ENCODE data around the gene GATA5. TPM values are rescaled to one million over a fixed set of nuclear protein-coding genes. Genes with fewer than 3 reads are reported as not detected.

The GATA5 gene
- total RNA-seq, 1 experiment from 2014 or later, result 1.4 TPM

DNA sequence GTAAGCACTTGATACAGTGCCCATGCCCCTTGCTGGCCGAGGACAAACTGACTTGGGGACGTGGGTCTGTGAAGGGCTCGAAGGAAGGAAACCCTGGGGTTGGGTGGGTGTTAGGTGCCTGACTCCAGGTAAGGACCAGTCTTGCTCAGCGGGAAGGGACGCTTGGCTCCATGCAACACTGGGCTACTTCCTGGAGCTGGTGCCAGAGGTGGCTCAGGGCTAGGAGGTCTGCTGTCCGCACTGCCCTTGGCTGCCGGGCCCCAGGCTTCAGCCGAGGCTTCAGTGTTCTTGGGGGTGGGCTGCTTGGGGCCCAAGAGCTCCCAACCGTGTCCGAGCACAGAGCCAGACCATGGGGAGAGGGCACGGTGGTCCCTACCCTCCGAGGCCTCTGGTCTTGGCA lies 5.3 kb downstream of the GATA5 start:
- no peak for TF ChIP-seq GABPB1 (CRISPR knock-in tag; IDR thresholded peaks at IDR 0.05)
- TF ChIP-seq, protein P1, sequence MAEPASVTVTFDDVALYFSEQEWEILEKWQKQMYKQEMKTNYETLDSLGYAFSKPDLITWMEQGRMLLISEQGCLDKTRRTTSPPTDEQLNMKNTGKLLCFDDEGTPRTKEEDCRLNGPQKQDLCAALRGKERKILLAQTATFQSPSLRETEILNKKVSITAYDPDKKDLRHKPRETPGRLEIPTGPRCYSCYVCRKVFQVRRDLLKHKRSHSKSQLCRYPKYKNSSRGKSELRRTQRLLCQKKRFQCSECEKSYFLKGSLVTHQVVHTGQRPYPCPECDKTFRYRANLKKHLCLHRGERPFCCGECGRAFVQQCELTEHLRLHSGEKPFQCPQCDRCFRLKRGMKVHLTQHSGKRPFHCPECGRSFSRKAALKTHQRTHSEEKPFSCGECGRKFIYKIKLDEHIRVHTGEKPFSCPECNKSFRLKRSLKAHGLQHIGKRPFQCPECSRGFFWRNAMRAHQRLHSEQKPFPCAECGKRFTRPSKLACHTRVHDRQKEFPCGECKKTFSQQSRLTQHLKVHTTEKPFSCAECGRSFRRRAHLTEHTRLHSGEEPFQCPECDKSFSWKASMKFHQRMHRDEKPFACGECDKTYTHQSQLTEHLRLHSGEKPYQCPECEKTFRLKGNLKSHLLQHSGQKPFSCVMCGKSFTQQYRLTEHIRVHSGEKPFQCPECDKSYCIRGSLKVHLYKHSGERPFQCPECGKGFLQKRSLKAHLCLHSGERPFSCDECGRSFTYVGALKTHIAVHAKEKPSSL (CRISPR knock-in tag; conservative IDR thresholded peaks at IDR 0.05), result no peak
- TF ChIP-seq, protein P2, sequence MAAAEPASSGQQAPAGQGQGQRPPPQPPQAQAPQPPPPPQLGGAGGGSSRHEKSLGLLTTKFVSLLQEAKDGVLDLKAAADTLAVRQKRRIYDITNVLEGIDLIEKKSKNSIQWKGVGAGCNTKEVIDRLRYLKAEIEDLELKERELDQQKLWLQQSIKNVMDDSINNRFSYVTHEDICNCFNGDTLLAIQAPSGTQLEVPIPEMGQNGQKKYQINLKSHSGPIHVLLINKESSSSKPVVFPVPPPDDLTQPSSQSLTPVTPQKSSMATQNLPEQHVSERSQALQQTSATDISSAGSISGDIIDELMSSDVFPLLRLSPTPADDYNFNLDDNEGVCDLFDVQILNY (CRISPR knock-in tag; IDR thresholded peaks at IDR 0.05), result no peak
- TF ChIP-seq SP1 (CRISPR knock-in tag; conservative IDR thresholded peaks at IDR 0.05), result no peak
- POLR2A ChIA-PET, result no interaction called here
- DNase-seq (ENCODE audit: low spot score) (no peak), ATAC-seq (no peak)
- peak overlapping the region; percentile 6; the same call in 1 of the 2 replicates for H3K27ac Mint-ChIP-seq
- H3K9me3 Mint-ChIP-seq, result no peaks in the 10 kb centered on the region
- H3K36me3 Mint-ChIP-seq, result no peaks in the 10 kb centered on the region
- H3K4me3 Mint-ChIP-seq, result no peak overlapping the region
- peaks cover 32% of the 10 kb centered on the region for H3K27me3 Mint-ChIP-seq (ENCODE audit: low read depth)
- H3K4me1 Mint-ChIP-seq, result peaks cover 7% of the 10 kb centered on the region; the same call in 1 of the 2 replicates
- CTCF ChIA-PET, result interaction anchor here (0.7 to 1.1 kb wide), 4 partner anchors 30 to 147 kb away, joined by 3 to 6 read pairs (median 4); no protein-coding TSS in a partner anchor

DNA sequence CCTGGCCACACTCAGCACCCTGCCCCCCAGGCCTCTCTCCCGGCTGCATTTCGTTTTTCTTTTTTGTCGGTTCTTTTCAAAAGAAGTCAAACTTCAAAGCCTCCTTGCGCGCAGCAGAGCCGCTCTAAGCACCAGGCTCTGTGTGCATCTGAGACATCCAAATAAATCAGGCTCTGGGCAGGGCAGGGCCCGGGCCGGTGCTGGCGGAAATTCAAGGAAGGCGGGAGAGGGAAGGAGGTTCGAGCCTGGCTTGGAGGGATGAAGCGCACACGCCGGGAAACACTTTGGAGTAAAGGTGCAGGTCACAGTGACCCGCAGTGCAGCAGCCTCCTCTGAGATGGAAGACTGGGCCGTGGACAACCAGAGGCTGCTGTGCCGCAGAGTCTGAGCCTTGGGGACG lies 5.8 kb downstream of the GATA5 start:
- CTCF ChIA-PET, result interaction anchor here (1.1 kb wide), 1 partner anchor 81 kb away, joined by 6 read pairs; no protein-coding TSS in a partner anchor
- TF ChIP-seq, protein P3, sequence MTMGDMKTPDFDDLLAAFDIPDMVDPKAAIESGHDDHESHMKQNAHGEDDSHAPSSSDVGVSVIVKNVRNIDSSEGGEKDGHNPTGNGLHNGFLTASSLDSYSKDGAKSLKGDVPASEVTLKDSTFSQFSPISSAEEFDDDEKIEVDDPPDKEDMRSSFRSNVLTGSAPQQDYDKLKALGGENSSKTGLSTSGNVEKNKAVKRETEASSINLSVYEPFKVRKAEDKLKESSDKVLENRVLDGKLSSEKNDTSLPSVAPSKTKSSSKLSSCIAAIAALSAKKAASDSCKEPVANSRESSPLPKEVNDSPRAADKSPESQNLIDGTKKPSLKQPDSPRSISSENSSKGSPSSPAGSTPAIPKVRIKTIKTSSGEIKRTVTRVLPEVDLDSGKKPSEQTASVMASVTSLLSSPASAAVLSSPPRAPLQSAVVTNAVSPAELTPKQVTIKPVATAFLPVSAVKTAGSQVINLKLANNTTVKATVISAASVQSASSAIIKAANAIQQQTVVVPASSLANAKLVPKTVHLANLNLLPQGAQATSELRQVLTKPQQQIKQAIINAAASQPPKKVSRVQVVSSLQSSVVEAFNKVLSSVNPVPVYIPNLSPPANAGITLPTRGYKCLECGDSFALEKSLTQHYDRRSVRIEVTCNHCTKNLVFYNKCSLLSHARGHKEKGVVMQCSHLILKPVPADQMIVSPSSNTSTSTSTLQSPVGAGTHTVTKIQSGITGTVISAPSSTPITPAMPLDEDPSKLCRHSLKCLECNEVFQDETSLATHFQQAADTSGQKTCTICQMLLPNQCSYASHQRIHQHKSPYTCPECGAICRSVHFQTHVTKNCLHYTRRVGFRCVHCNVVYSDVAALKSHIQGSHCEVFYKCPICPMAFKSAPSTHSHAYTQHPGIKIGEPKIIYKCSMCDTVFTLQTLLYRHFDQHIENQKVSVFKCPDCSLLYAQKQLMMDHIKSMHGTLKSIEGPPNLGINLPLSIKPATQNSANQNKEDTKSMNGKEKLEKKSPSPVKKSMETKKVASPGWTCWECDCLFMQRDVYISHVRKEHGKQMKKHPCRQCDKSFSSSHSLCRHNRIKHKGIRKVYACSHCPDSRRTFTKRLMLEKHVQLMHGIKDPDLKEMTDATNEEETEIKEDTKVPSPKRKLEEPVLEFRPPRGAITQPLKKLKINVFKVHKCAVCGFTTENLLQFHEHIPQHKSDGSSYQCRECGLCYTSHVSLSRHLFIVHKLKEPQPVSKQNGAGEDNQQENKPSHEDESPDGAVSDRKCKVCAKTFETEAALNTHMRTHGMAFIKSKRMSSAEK (CRISPR knock-in tag; IDR thresholded peaks at IDR 0.05; ENCODE audit: borderline replicate concordance), result no peak
- TF ChIP-seq JUN (CRISPR knock-in tag; IDR thresholded peaks at IDR 0.05) (no peak), SMAD3 (CRISPR knock-in tag; IDR thresholded peaks at IDR 0.05; ENCODE audit: borderline replicate concordance) (no peak), RELA (CRISPR knock-in tag; IDR thresholded peaks at IDR 0.05; ENCODE audit: borderline replicate concordance) (no peak), RORB (CRISPR knock-in tag; IDR thresholded peaks at IDR 0.05) (no peak), ETV6 (CRISPR knock-in tag; IDR thresholded peaks at IDR 0.05) (no peak), CREM (CRISPR knock-in tag; IDR thresholded peaks at IDR 0.05) (no peak), NR3C1 (CRISPR knock-in tag; conservative IDR thresholded peaks at IDR 0.05; ENCODE audit: low read depth) (no peak)
- TF ChIP-seq, protein P4, sequence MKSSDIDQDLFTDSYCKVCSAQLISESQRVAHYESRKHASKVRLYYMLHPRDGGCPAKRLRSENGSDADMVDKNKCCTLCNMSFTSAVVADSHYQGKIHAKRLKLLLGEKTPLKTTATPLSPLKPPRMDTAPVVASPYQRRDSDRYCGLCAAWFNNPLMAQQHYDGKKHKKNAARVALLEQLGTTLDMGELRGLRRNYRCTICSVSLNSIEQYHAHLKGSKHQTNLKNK (CRISPR knock-in tag; IDR thresholded peaks at IDR 0.05), result no peak
- TF ChIP-seq, protein P5, sequence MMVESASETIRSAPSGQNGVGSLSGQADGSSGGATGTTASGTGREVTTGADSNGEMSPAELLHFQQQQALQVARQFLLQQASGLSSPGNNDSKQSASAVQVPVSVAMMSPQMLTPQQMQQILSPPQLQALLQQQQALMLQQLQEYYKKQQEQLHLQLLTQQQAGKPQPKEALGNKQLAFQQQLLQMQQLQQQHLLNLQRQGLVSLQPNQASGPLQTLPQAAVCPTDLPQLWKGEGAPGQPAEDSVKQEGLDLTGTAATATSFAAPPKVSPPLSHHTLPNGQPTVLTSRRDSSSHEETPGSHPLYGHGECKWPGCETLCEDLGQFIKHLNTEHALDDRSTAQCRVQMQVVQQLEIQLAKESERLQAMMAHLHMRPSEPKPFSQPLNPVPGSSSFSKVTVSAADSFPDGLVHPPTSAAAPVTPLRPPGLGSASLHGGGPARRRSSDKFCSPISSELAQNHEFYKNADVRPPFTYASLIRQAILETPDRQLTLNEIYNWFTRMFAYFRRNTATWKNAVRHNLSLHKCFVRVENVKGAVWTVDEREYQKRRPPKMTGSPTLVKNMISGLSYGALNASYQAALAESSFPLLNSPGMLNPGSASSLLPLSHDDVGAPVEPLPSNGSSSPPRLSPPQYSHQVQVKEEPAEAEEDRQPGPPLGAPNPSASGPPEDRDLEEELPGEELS (CRISPR knock-in tag; IDR thresholded peaks at IDR 0.05), result no peak
- TF ChIP-seq, protein P6, sequence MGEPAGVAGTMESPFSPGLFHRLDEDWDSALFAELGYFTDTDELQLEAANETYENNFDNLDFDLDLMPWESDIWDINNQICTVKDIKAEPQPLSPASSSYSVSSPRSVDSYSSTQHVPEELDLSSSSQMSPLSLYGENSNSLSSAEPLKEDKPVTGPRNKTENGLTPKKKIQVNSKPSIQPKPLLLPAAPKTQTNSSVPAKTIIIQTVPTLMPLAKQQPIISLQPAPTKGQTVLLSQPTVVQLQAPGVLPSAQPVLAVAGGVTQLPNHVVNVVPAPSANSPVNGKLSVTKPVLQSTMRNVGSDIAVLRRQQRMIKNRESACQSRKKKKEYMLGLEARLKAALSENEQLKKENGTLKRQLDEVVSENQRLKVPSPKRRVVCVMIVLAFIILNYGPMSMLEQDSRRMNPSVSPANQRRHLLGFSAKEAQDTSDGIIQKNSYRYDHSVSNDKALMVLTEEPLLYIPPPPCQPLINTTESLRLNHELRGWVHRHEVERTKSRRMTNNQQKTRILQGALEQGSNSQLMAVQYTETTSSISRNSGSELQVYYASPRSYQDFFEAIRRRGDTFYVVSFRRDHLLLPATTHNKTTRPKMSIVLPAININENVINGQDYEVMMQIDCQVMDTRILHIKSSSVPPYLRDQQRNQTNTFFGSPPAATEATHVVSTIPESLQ (CRISPR knock-in tag; IDR thresholded peaks at IDR 0.05), result no peak
- TF ChIP-seq, protein P7, sequence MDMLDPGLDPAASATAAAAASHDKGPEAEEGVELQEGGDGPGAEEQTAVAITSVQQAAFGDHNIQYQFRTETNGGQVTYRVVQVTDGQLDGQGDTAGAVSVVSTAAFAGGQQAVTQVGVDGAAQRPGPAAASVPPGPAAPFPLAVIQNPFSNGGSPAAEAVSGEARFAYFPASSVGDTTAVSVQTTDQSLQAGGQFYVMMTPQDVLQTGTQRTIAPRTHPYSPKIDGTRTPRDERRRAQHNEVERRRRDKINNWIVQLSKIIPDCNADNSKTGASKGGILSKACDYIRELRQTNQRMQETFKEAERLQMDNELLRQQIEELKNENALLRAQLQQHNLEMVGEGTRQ (CRISPR knock-in tag; IDR thresholded peaks at IDR 0.05), result no peak
- TF ChIP-seq, protein P8, sequence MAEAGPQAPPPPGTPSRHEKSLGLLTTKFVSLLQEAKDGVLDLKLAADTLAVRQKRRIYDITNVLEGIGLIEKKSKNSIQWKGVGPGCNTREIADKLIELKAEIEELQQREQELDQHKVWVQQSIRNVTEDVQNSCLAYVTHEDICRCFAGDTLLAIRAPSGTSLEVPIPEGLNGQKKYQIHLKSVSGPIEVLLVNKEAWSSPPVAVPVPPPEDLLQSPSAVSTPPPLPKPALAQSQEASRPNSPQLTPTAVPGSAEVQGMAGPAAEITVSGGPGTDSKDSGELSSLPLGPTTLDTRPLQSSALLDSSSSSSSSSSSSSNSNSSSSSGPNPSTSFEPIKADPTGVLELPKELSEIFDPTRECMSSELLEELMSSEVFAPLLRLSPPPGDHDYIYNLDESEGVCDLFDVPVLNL (CRISPR knock-in tag; IDR thresholded peaks at IDR 0.05; ENCODE audit: borderline replicate concordance, low read depth), result no peak

More for the DNA sequence above, 5.8 kb downstream of the GATA5 start:
- ATAC-seq, result no peak
- H3K4me3 Mint-ChIP-seq, result no peak overlapping the region
- peaks cover 7% of the 10 kb centered on the region; the same call in 1 of the 2 replicates for H3K4me1 Mint-ChIP-seq
- POLR2A ChIA-PET, result no interaction called here
- H3K9me3 Mint-ChIP-seq, result no peaks in the 10 kb centered on the region
- no peak for DNase-seq (ENCODE audit: low spot score)
- peak overlapping the region; percentile 6; the same call in 1 of the 2 replicates for H3K27ac Mint-ChIP-seq
- no peaks in the 10 kb centered on the region for H3K36me3 Mint-ChIP-seq
- peaks cover 28% of the 10 kb centered on the region for H3K27me3 Mint-ChIP-seq (ENCODE audit: low read depth)

Measured in WTC11 (cell line).